Right atrium auricular region (tissue), 2 donors: Measurements from ENCODE around the gene ELMO1. TPM values are rescaled to one million over a fixed set of nuclear protein-coding genes. Genes with fewer than 3 reads are reported as not detected.

ENCODE experiments used
- DNase-seq: peaks from one replicate; pipeline ENCODE4 v3.0.0-alpha.2; 2019; ENCODE audit warnings: low spot score
- H3K27ac ChIP-seq, 2 donors: fragments of 200-600 bp; sonication (generic); 1 replicate in 1 of 2; 2 replicates in 1 of 2; pipeline ENCODE4 v1.5.1; 2016 to 2019
- H3K27me3 ChIP-seq, 2 donors: fragments of 200-600 bp; sonication (generic); one replicate each; pipeline versions ENCODE4 v1.5.1 to v1.6.0; 2017 to 2019
- H3K36me3 ChIP-seq: fragments of 200-600 bp; sonication (generic); one replicate; pipeline ENCODE4 v1.5.1; 2016
- H3K4me1 ChIP-seq, 2 donors: fragments of 200-600 bp; sonication (generic); one replicate each; pipeline versions ENCODE4 v1.5.1 to v1.6.0; 2017 to 2019
- H3K4me3 ChIP-seq, 2 donors: fragments of 200-600 bp; sonication (generic); 1 replicate in 1 of 2; 2 replicates in 1 of 2; pipeline ENCODE4 v1.5.1; 2017 to 2019; ENCODE audit warnings: mild to moderate bottlenecking in 1 of 2, moderate library complexity in 1 of 2
- H3K9me3 ChIP-seq, 2 donors: fragments of 200-600 bp; sonication (generic); one replicate each; pipeline ENCODE4 v1.5.1; 2019
- total RNA-seq, 2 donors: library from RNA; depleted of rRNA; stranded (reverse); fragments of >200 nt; gene quantifications; one replicate each; pipeline ENCODE4 v1.1.0, GENCODE V29; 2016
- TF ChIP-seq, protein P1 (sequence below), 2 donors: fragments of 200-600 bp; sonication (generic); IDR thresholded peaks; one replicate each; pipeline ENCODE4 v1.5.1; 2019; ENCODE audit warnings: antibody characterized with exemption in 2 of 2

Gene ELMO1
- total RNA-seq, 2 donors from 2014 or later: 24.4 to 45.1 TPM

DNA sequence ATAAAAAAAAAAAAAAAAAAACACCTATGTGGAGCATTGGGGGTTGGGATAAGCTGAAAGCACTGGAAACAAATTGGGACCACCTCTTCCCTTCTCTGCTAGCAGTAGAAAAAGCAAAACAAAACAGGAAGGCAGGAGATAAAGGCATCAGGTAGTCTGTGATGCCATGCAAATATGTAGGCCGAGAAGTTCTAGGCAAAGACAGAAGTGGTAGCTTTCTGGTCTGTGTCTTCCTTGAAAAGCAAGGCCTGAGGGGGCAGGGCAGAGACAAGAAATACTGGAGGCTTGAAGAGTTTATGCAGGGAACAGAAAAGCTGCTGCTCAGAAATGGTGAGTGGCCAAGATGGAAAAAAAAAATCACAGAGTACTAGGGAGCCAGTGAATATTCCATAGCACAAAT is 111.1 kb downstream of the ELMO1 start:
- Histone ChIP-seq H3K4me1 (peaks cover 0 to 14% of the 10 kb centered on the region in 2 donors), H3K27ac (no peak overlapping the region), H3K9me3 (no peaks in the 10 kb centered on the region), H3K36me3 (no peaks in the 10 kb centered on the region), H3K4me3 (no peak overlapping the region), H3K27me3 (no peaks in the 10 kb centered on the region)
- DNase-seq: no peak
- TF ChIP-seq, protein P1, sequence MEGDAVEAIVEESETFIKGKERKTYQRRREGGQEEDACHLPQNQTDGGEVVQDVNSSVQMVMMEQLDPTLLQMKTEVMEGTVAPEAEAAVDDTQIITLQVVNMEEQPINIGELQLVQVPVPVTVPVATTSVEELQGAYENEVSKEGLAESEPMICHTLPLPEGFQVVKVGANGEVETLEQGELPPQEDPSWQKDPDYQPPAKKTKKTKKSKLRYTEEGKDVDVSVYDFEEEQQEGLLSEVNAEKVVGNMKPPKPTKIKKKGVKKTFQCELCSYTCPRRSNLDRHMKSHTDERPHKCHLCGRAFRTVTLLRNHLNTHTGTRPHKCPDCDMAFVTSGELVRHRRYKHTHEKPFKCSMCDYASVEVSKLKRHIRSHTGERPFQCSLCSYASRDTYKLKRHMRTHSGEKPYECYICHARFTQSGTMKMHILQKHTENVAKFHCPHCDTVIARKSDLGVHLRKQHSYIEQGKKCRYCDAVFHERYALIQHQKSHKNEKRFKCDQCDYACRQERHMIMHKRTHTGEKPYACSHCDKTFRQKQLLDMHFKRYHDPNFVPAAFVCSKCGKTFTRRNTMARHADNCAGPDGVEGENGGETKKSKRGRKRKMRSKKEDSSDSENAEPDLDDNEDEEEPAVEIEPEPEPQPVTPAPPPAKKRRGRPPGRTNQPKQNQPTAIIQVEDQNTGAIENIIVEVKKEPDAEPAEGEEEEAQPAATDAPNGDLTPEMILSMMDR (IDR thresholded peaks at IDR 0.05): no peak

DNA sequence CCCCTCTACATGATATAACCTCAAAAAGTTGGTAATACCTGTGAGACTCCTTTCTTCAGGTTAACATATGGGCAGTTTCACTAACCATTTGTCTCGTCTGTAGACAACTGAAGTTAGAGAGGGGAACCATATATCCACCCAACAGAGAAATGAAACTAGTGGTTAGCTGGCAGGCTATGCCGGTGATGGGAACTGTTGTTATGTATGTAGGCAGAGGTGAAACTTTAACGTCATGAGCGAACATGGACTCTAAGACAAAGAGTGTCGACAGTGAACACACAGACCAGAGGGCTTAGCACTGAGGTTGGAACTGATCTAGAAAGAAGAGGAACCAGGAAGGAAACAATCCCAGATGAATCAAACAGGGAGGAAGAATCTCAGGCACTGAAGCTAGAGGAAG is 112.4 kb downstream of the ELMO1 start:
- Histone ChIP-seq H3K27me3 (no peaks in the 10 kb centered on the region), H3K36me3 (no peaks in the 10 kb centered on the region), H3K9me3 (no peaks in the 10 kb centered on the region), H3K4me3 (no peak overlapping the region), H3K4me1 (peaks cover 0 to 19% of the 10 kb centered on the region in 2 donors), H3K27ac (no peak overlapping the region)
- no peak for DNase-seq
- TF ChIP-seq, protein P1 (IDR thresholded peaks at IDR 0.05): no peak

DNA sequence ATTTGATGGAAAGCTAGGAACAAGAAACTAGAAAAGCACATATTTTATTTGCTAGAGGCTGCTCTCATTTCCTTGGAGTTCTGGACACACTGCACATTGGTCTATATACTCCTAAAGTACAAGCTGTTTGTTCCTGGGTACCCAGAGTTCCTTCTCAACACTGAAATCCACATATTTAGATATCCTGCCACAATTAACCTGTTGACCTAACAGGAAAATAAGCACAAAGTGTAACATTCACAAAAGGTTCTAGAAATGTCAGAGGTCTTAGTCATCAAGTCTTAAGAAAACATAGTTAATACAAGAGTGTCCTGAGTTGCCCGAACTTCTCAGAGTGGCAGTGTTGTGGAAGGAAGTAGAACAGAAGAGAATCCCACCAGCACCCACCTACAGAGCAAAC is 115.6 kb downstream of the ELMO1 start:
- Histone ChIP-seq H3K27me3 (no peaks in the 10 kb centered on the region), H3K27ac (peak overlapping the region; percentile 58 to 61), H3K4me1 (peaks cover 0 to 10% of the 10 kb centered on the region in 2 donors), H3K36me3 (no peaks in the 10 kb centered on the region), H3K4me3 (no peak overlapping the region), H3K9me3 (peaks cover 0 to 6% of the 10 kb centered on the region in 2 donors)
- no peak for DNase-seq
- TF ChIP-seq, protein P1 (IDR thresholded peaks at IDR 0.05): no peak

DNA sequence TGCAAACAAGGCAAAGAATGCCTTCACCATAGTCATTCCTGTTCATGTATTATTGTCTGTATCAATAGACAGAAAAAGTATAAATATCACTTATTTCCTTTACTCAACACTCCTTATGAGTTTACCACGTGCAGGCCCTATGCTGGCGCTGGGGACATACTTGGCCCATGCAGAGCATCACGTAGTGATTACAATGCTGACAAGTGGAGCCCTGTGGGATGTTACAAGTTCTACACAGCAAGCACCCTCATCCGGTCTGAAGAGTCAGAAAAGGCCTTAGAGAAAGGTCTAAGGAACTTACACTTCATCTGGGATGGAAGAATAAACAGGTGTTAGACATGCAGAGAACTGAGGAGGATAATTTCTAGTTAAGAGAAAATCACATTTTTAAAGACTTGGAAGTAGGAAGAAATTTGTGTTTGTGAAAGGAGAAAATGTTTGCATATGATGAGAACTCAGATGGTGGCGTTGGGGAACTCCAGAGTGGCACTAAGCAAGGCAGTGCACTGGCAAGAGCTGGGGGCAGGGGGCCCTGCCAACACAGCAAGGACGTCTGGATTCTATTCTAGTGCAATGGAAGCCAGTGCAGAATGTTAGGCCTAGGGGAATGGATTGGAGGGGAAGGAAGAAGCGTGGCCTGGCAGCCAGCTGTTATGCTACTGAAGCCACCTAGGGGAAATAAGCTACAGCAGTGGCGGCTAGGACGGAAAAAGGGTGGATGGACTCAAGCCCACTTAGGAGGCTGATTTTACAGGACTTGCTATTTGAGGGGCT is 116.2 kb downstream of the ELMO1 start:
- DNase-seq: no peak
- H3K4me3 ChIP-seq: no peak overlapping the region
- TF ChIP-seq, protein P1 (IDR thresholded peaks at IDR 0.05): no peak
- peaks cover 0 to 10% of the 10 kb centered on the region in 2 donors for H3K4me1 ChIP-seq
- H3K27ac ChIP-seq: peak overlapping the region; percentile 58 to 61
- H3K9me3 ChIP-seq: peaks cover 0 to 6% of the 10 kb centered on the region in 2 donors
- H3K27me3 ChIP-seq: no peaks in the 10 kb centered on the region
- no peaks in the 10 kb centered on the region for H3K36me3 ChIP-seq

DNA sequence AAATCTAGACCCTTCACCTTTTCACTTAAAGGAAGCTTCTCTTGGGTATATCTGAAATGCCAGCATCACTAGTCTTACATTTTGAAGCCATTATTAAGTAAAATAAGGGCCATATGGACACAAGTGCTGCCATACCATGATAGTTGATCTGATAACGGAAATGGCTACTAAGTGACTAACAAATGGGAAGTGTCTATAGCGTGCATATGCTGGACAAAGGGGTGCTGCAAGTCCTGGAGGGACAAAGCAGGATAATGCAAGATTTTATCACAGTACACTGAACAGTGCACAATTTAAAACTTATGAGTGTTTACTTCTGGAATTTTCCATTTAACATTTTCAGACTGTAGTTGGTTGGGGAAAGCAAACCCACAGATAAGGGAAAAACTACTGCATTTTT is 117.9 kb downstream of the ELMO1 start:
- Histone ChIP-seq H3K27me3 (no peaks in the 10 kb centered on the region), H3K27ac (no peak overlapping the region), H3K4me3 (no peak overlapping the region), H3K9me3 (peaks cover 0 to 6% of the 10 kb centered on the region in 2 donors), H3K4me1 (peaks cover 0 to 10% of the 10 kb centered on the region in 2 donors), H3K36me3 (no peaks in the 10 kb centered on the region)
- TF ChIP-seq, protein P1 (IDR thresholded peaks at IDR 0.05): no peak
- DNase-seq: no peak
